Measurements from ENCODE around the gene ST3GAL4. TPM values are rescaled to one million over a fixed set of nuclear protein-coding genes. Genes with fewer than 3 reads are reported as not detected.

ST3GAL4 gene
- total RNA-seq, 1 donor from 2014 or later = 15.6 TPM

DNA sequence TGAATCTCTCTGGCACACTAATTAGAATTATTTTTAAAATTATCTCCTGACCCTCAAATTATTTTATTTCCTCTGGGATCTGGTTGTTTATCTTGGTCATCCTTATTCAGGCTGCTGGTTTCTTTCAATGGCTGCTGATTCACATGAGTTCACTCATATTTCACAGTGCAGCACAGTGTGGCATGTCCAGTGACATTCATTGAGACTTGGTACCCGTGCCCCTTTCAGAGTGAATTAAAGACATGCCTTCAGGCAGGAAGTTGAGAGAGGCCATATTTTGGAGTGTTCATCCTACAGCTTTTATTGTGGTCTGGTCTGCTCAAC, 38.1 kb upstream of the ST3GAL4 start:
- no peak for DNase-seq (ENCODE audit: low spot score in 2 of 2, unreplicated experiment in 2 of 2)
- Mint-ChIP-seq H3K4me1 (peaks cover 24% of the 10 kb centered on the region), H3K27ac (peak overlapping the region; percentile 94), H3K36me3 (peaks cover 20% of the 10 kb centered on the region), H3K27me3 (ENCODE audit: low read depth) (no peaks in the 10 kb centered on the region), H3K9me3 (peaks cover 13% of the 10 kb centered on the region), H3K4me3 (no peak overlapping the region)
- TF ChIP-seq, protein P1, sequence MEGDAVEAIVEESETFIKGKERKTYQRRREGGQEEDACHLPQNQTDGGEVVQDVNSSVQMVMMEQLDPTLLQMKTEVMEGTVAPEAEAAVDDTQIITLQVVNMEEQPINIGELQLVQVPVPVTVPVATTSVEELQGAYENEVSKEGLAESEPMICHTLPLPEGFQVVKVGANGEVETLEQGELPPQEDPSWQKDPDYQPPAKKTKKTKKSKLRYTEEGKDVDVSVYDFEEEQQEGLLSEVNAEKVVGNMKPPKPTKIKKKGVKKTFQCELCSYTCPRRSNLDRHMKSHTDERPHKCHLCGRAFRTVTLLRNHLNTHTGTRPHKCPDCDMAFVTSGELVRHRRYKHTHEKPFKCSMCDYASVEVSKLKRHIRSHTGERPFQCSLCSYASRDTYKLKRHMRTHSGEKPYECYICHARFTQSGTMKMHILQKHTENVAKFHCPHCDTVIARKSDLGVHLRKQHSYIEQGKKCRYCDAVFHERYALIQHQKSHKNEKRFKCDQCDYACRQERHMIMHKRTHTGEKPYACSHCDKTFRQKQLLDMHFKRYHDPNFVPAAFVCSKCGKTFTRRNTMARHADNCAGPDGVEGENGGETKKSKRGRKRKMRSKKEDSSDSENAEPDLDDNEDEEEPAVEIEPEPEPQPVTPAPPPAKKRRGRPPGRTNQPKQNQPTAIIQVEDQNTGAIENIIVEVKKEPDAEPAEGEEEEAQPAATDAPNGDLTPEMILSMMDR (IDR thresholded peaks at IDR 0.05; ENCODE audit: unreplicated experiment) = no peak

DNA sequence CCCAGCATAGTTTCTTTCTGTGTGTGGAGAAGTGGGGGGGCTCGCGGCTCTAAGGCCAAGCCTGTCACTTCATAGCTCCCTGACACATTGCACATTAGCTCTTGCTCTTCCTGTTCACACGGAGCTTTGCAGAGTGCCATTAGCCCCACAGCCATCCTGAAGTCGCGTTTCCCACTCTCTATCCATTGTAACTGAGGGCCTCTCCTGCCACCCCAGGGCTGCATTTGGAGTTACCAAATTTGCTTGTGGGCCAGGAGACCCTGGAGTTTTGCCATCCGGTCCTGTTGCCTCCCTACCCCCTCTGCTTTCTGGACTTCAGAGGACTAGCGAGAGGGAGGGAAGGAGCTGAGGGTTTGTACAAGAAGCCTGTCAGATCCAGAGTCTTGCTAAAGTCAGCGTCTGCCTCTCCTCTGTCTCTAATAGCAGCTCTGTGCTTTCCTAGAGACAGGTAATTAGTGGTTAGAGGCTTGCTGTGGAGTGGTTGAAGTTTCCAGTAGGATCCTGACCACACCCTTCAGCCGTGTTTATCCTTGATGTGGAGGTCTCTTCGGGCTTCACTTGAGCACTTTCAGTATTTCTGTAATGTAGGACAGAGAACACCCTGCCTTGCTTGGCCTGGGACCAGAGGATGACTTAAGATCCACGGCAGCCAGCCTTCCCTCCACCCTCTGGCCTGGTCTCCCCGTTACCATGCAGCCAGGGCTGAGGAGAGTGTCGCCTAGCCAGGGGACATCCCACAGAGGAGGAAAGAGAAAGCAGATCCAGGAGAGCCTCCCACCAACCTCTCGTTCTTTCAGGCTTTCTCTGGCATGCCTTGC, 37.5 kb upstream of the ST3GAL4 start:
- H3K27me3 Mint-ChIP-seq (ENCODE audit: low read depth) = no peaks in the 10 kb centered on the region
- TF ChIP-seq, protein P1 (IDR thresholded peaks at IDR 0.05; ENCODE audit: unreplicated experiment) = no peak
- peak overlapping the region; percentile 26 for H3K4me3 Mint-ChIP-seq
- H3K36me3 Mint-ChIP-seq = peaks cover 20% of the 10 kb centered on the region
- DNase-seq (ENCODE audit: low spot score in 2 of 2, unreplicated experiment in 2 of 2) = no peak
- H3K27ac Mint-ChIP-seq = peak overlapping the region; percentile 94
- H3K4me1 Mint-ChIP-seq = peaks cover 22% of the 10 kb centered on the region
- H3K9me3 Mint-ChIP-seq = peaks cover 13% of the 10 kb centered on the region

DNA sequence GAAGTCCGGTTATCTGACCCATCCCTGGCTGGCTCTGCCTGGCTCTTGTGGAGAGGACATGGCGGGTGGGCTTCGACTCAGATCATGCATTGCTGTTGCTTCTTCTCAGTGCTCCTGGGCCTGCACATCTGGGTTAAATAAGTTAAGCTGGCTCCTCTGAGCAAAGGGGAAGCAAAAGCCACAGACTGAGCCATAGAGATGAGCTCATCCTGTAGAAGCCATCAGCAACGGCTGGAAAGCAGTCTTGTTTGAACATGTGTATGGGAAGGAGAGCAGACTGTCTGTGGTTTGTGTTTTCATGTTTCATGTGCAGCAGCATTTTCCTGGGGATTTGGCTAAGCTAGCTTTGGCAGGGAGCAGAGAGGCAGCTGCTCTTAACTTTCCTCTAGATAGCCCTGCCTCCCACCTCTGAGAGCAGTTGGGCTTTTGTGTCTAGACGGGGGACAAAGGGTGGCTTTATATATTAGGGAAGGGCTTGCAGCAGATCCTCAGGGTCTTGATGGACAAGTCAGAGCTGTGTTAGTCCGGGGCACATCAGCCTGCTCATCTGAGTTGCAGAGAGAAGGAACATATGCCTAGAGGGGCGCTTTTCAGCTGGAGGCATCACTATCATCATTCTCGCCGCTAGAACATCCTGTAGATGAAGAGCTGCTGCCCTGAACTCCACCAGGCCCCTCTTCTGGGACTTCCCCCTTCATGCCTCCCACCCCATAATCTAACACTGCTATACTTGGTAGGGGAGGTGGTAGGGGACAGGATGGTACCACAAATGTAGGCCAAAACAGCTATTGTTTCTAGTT, 36.7 kb upstream of the ST3GAL4 start:
- peaks cover 18% of the 10 kb centered on the region for H3K36me3 Mint-ChIP-seq
- peaks cover 22% of the 10 kb centered on the region for H3K4me1 Mint-ChIP-seq
- peaks cover 13% of the 10 kb centered on the region for H3K9me3 Mint-ChIP-seq
- H3K27ac Mint-ChIP-seq = peak overlapping the region; percentile 94
- no peak overlapping the region for H3K4me3 Mint-ChIP-seq
- TF ChIP-seq, protein P1 (IDR thresholded peaks at IDR 0.05; ENCODE audit: unreplicated experiment) = no peak
- DNase-seq (ENCODE audit: low spot score in 2 of 2, unreplicated experiment in 2 of 2) = no peak
- H3K27me3 Mint-ChIP-seq (ENCODE audit: low read depth) = no peaks in the 10 kb centered on the region

DNA sequence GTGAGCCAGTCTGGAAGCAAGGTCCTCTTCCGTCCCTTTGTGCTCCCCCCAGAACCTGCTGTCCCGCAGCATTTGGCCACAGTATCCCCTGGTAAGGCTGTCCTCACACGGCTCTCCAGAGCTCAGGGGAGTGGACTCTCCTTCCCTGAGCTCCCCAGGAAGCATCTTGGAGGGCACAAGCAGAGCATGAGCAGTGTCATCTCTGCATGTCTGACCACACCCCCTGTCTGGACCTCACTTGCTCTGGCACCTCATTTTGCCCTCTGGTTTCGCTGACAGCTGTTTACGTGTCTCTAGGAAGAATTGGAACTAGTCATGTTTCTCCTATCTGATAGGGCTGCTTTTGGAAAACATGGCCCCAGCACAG, 36.1 kb upstream of the ST3GAL4 start:
- DNase-seq (ENCODE audit: low spot score in 2 of 2, unreplicated experiment in 2 of 2) = no peak
- Mint-ChIP-seq H3K9me3 (peaks cover 9% of the 10 kb centered on the region), H3K27ac (peak overlapping the region; percentile 94), H3K36me3 (peaks cover 14% of the 10 kb centered on the region), H3K27me3 (ENCODE audit: low read depth) (no peaks in the 10 kb centered on the region), H3K4me1 (peaks cover 22% of the 10 kb centered on the region), H3K4me3 (no peak overlapping the region)
- TF ChIP-seq, protein P1 (IDR thresholded peaks at IDR 0.05; ENCODE audit: unreplicated experiment) = no peak

DNA sequence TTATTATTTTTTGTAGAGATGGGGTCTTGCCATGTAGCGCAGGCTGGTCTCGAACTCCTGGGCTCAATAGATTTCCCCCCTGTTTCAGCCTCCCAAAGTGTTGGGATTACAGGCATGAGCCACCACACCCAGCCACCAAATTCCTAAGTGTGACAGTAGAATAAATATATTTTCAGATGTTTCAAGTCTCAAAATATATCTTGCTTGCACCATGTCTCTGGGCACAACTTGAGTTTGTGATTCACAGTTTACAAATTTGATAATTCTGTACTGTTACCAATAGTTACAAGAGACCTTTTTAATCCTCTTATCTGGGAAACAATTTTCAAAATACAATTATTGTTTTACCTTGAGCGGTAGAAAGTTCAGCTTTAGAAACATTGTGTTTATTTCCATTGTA, 32.5 kb upstream of the ST3GAL4 start:
- Mint-ChIP-seq H3K4me3 (no peak overlapping the region), H3K9me3 (no peaks in the 10 kb centered on the region), H3K27me3 (ENCODE audit: low read depth) (no peaks in the 10 kb centered on the region), H3K27ac (no peak overlapping the region), H3K36me3 (no peaks in the 10 kb centered on the region), H3K4me1 (peaks cover 13% of the 10 kb centered on the region)
- no peak for DNase-seq (ENCODE audit: low spot score in 2 of 2, unreplicated experiment in 2 of 2)
- TF ChIP-seq, protein P1 (IDR thresholded peaks at IDR 0.05; ENCODE audit: unreplicated experiment) = no peak
